Common myeloid progenitor, CD34-positive (primary cell): Measurements from ENCODE around the gene SUCLG2. TPM values are rescaled to one million over a fixed set of nuclear protein-coding genes. Genes with fewer than 3 reads are reported as not detected.

Source experiments
- CTCF ChIA-PET: fragments of 350-600 bp; sonication (Branson Sonifier 250); formaldehyde crosslinking; loops from one replicate; lab custom pipeline; 2021; ENCODE audit warnings: antibody characterized with exemption; lab: Charles Lee
- POLR2A ChIA-PET: fragments of 350-600 bp; sonication (Branson Sonifier 250); formaldehyde crosslinking; loops from one replicate; lab custom pipeline; 2021; ENCODE audit warnings: antibody characterized with exemption; lab: Charles Lee
- DNase-seq, 3 donors: peaks; one replicate each; pipeline versions ENCODE4 v3.0.0 to v3.0.0-alpha.2; 2013
- H3K27ac ChIP-seq, 2 experiments: 1 replicate in 1 of 2; 2 replicates in 1 of 2; pipeline ENCODE4 v1.7.0; 2013; ENCODE audit warnings: inconsistent platforms in 2 of 2, low read length in 2 of 2, mild to moderate bottlenecking in 2 of 2, low read depth in 1 of 2, moderate library complexity in 1 of 2; ENCODE audit not compliant: severe bottlenecking in 2 of 2, insufficient read depth in 1 of 2, poor library complexity in 1 of 2
- H3K27me3 ChIP-seq, 5 experiments: replicated peaks in 2 of 5; 1 replicate in 3 of 5; 2 replicates in 2 of 5; pipeline versions ENCODE4 v1.6.1 to v1.7.0; 2013; ENCODE audit warnings: low read length in 4 of 5, mild to moderate bottlenecking in 2 of 5, moderate library complexity in 2 of 5, inconsistent platforms in 1 of 5; ENCODE audit not compliant: insufficient read depth in 5 of 5, control insufficient read depth in 4 of 5
- H3K36me3 ChIP-seq, 4 experiments: 1 replicate in 2 of 4; 2 replicates in 2 of 4; pipeline versions ENCODE4 v1.6.1 to v1.7.0; 2013; ENCODE audit warnings: low read length in 3 of 4, control low read depth in 1 of 4, mild to moderate bottlenecking in 1 of 4; ENCODE audit not compliant: control insufficient read depth in 4 of 4, insufficient read depth in 4 of 4
- H3K4me1 ChIP-seq, 4 experiments: 1 replicate in 3 of 4; 2 replicates in 1 of 4; pipeline versions ENCODE4 v1.6.1 to v1.7.1; 2013; ENCODE audit warnings: low read length in 3 of 4, mild to moderate bottlenecking in 3 of 4, control low read depth in 1 of 4, inconsistent platforms in 1 of 4, moderate library complexity in 1 of 4; ENCODE audit not compliant: control insufficient read depth in 4 of 4, insufficient read depth in 4 of 4; ENCODE audit errors: control extremely low read depth in 1 of 4
- H3K4me3 ChIP-seq, 7 experiments: 1 replicate in 4 of 7; 2 replicates in 3 of 7; pipeline versions ENCODE4 v1.5.1 to v1.7.0; 2013; ENCODE audit warnings: mild to moderate bottlenecking in 7 of 7, low read length in 6 of 7, moderate library complexity in 6 of 7, inconsistent platforms in 2 of 7, low read depth in 2 of 7, control low read depth in 1 of 7; ENCODE audit not compliant: insufficient read depth in 4 of 7, control insufficient read depth in 1 of 7; ENCODE audit errors: extremely low read depth in 1 of 7
- H3K9me3 ChIP-seq, 5 experiments: 1 replicate in 4 of 5; 2 replicates in 1 of 5; pipeline versions ENCODE4 v1.6.1 to v1.7.1; 2013; ENCODE audit warnings: low read length in 4 of 5, mild to moderate bottlenecking in 2 of 5, inconsistent platforms in 1 of 5, low read depth in 1 of 5, moderate library complexity in 1 of 5; ENCODE audit not compliant: control insufficient read depth in 4 of 5, insufficient read depth in 2 of 5; ENCODE audit errors: control extremely low read depth in 1 of 5
- WGBS: methylation state at CpG from one replicate; pipeline ENCODE4 v1.1.5; 2013; ENCODE audit not compliant: insufficient coverage; 5-methylcytosine and 5-hydroxymethylcytosine counted together
- polyA plus RNA-seq: library from polyadenylated mRNA; unstranded; fragments of 120-200 nt; gene quantifications from one replicate; pipeline ENCODE4 v1.2.1, GENCODE V29; 2013

Gene SUCLG2, protein sequence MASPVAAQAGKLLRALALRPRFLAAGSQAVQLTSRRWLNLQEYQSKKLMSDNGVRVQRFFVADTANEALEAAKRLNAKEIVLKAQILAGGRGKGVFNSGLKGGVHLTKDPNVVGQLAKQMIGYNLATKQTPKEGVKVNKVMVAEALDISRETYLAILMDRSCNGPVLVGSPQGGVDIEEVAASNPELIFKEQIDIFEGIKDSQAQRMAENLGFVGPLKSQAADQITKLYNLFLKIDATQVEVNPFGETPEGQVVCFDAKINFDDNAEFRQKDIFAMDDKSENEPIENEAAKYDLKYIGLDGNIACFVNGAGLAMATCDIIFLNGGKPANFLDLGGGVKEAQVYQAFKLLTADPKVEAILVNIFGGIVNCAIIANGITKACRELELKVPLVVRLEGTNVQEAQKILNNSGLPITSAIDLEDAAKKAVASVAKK
- 7.2 TPM for polyA plus RNA-seq

DNA sequence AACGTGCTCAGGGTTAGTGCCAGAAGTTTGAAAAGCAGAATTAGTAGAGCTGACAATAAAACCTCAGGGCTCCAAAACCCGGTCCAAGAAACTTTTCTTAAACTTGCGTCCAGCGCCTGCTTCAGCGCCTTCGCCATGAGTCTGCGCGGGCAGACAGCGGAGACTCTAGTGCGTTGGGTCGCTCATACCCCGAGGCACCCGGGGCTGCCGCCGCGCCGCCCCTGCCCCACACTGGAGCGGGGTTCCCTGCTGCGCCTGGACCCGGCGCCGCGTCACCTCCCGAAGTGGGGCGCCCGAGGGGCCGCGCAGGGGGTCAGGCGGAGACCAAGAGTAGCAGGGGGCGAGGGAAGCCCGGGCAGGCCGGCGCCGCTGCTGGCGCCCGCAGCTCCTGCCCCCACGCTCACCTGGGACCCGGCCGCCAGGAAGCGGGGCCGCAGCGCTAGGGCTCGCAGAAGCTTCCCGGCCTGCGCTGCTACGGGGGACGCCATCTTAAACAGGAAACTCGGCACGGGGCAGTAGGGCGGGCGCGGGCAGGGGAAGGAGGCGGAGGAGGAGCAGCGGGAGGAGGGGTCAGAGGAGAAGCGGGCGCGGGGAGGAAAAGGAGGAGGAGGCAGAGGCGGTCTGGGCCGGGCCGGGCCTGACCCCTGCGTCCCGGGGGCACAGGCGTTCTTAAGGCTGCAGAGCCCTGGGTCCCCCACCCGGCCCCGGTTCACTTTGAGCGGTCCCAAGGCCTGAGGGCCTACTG lies at the start of gene SUCLG2:
Gene SUCLG2, minus strand, starts transcription at position 514 of the 745 bp plus-strand sequence. Its CDS starts 26 bp downstream, at position 488.
- peak; percentile 54 to 66 (median 55) for DNase-seq
- Histone ChIP-seq H3K9me3 (no peaks in the 10 kb centered on the region), H3K4me3 (peak within 1 kb of the TSS; percentile 54 to 80 (median 73)), H3K4me1 (peaks cover 20 to 31% (median 28%) of the 10 kb centered on the region in 4 experiments), H3K27ac (no peak within 1 kb of the TSS), H3K36me3 (no peaks in the 10 kb centered on the region), H3K27me3 (peaks cover 0 to 72% (median 35%) of the 10 kb centered on the region in 5 experiments)
- ChIA-PET CTCF (interaction anchor here (1.6 kb wide), 1 partner anchor 12 kb away, joined by 3 read pairs; no protein-coding TSS in a partner anchor), POLR2A (no interaction called here)
- under 1% methylated on average over 57 of the region's 66 CpGs for WGBS

DNA sequence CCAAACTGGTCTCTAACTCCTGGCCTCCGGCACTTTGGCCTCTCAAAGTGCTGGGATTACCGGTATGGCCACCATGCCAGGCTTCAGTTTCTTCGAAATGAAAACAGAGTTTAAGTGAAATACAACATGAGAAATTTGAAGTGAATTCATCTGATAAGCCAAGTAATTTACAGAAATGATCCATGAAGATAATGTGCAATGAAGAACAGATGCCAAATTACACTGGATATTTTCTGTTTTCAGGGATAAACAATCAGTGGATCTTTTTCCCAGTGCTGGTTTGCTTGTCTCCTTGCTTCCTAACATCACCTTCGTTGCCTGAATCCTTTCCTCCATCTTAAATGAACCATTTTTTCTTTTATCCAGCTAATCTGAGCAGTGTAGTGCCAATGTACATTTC lies 46.2 kb upstream of the SUCLG2 start:
- ChIA-PET POLR2A (no interaction called here), CTCF (no interaction called here)
- no peak overlapping the region for H3K4me3 ChIP-seq
- H3K27me3 ChIP-seq: peaks cover 0 to 5% (median 0%) of the 10 kb centered on the region in 5 experiments
- DNase-seq: no peak
- peaks cover 0 to under 1% (median 0%) of the 10 kb centered on the region in 5 experiments for H3K9me3 ChIP-seq
- WGBS: 94% methylated on average over 3 of the region's 4 CpGs
- no peaks in the 10 kb centered on the region for H3K36me3 ChIP-seq
- no peak overlapping the region for H3K27ac ChIP-seq
- H3K4me1 ChIP-seq: no peaks in the 10 kb centered on the region

DNA sequence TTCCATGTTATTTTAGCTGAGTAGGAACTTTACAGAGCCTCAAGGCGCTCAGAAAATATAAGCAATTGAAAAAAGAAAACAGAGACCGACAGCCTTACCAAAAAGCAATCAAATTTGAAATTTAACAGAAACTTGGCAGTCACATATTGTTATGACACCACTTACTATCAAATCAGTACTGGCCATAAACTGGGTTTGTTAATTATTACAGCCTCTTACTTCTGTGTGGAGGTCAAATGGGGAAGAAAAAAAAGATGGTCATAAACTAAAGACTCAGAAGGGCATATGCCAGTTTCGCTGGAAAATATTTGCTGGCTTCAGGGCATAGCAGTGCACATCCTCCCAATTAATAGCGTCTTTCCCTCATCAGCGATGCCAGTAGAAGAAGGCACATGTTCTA lies 45.5 kb upstream of the SUCLG2 start:
- 94% methylated on average over 2 of the region's 5 CpGs for WGBS
- H3K4me1 ChIP-seq: no peaks in the 10 kb centered on the region
- POLR2A ChIA-PET: no interaction called here
- no peaks in the 10 kb centered on the region for H3K36me3 ChIP-seq
- peaks cover 0 to 3% (median 0%) of the 10 kb centered on the region in 5 experiments for H3K9me3 ChIP-seq
- CTCF ChIA-PET: no interaction called here
- no peak overlapping the region for H3K27ac ChIP-seq
- no peak for DNase-seq
- H3K4me3 ChIP-seq: no peak overlapping the region
- H3K27me3 ChIP-seq: peaks cover 0 to 6% (median 0%) of the 10 kb centered on the region in 5 experiments

DNA sequence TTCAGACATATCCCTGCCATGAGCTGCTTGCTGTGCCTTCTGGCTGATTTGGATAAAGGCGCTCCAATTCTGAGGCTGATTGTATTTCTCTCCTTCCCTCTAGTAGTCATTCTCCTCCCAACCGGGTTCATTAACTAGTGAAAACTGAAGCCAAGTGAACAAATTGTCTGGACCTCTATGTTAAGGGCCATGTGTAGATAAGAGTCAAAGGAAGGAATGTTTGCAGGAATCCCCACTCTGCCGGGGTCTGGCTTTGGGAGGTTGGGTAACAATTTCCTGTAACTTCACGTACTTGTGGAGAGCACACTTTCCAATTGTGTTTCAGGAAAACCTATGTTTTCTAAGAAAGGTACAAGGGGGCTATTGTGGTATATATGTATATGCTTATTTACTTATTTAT lies 38.2 kb upstream of the SUCLG2 start:
- CTCF ChIA-PET: no interaction called here

DNA sequence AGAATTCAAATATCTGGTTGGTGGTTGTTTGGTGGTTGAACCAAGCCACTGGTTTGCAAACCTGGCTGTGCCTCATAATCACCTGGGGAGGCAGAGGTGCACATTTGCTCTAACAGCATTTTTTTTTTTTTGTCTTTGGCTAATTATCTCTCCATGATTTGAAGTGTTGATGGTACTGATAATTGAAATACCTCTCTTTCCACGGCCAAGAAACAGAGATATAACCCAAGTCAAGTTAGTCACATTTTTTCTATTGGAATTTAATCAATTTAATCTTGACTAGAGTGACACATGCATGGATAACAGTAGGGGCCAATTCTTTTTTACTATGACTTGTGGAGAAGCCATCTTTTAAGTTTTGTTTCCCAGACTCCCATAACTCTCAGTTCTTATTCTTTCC lies 37.5 kb upstream of the SUCLG2 start:
- no peak overlapping the region for H3K4me3 ChIP-seq
- H3K27ac ChIP-seq: no peak overlapping the region
- WGBS: no CpG with 5 or more reads among the region's 1 CpG
- ChIA-PET POLR2A (no interaction called here), CTCF (no interaction called here)
- H3K4me1 ChIP-seq: no peaks in the 10 kb centered on the region
- H3K27me3 ChIP-seq: peaks cover 0 to 20% (median 3%) of the 10 kb centered on the region in 5 experiments
- H3K9me3 ChIP-seq: peaks cover 0 to 5% (median 0%) of the 10 kb centered on the region in 5 experiments
- no peak for DNase-seq
- H3K36me3 ChIP-seq: no peaks in the 10 kb centered on the region

More for the DNA sequence above, 38.2 kb upstream of the SUCLG2 start:
- Histone ChIP-seq H3K27ac (no peak overlapping the region), H3K9me3 (peaks cover 0 to 5% (median 0%) of the 10 kb centered on the region in 5 experiments), H3K27me3 (peaks cover 0 to 20% (median 3%) of the 10 kb centered on the region in 5 experiments), H3K4me1 (no peaks in the 10 kb centered on the region), H3K36me3 (no peaks in the 10 kb centered on the region), H3K4me3 (no peak overlapping the region)
- POLR2A ChIA-PET: no interaction called here
- no peak for DNase-seq
- 83% methylated on average over 3 of the region's 4 CpGs for WGBS

DNA sequence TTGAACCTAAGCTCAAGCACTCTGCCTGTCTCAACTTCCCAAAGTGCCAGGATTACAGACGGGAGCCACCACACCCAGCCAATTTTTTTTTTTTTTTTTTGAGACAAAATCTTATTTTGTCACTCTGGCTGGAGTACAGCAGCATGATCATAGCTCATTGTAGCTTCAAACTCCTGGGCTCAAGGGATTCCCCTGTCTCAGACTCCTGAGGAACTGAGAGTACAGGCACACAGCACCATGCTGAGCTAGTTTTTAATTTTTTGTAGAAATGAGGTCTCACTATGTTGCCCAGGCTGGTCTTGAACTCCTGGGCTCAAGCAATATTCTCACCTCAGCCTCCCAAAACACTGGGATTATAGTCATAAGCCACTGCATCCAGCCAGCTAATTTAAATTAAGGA lies 36.8 kb upstream of the SUCLG2 start:
- no peak for DNase-seq
- Histone ChIP-seq H3K9me3 (peaks cover 0 to 5% (median 0%) of the 10 kb centered on the region in 5 experiments), H3K27me3 (peaks cover 0 to 20% (median 3%) of the 10 kb centered on the region in 5 experiments), H3K4me1 (no peaks in the 10 kb centered on the region), H3K27ac (no peak overlapping the region), H3K36me3 (no peaks in the 10 kb centered on the region), H3K4me3 (no peak overlapping the region)
- ChIA-PET POLR2A (no interaction called here), CTCF (no interaction called here)
- no CpG with 5 or more reads among the region's 1 CpG for WGBS
